ENCODE results near the gene TLR2. TPM values are rescaled to one million over a fixed set of nuclear protein-coding genes. Genes with fewer than 3 reads are reported as not detected.

The TLR2 gene
- total and polyA plus RNA-seq, 2 experiments from 2014 or later = 0.09 to 1.0 TPM

GRCh38 chr4:153652051-153652784 is 31.9 kb upstream of the TLR2 start:
- no peak for TF ChIP-seq CTCF (IDR thresholded peaks at IDR 0.05; ENCODE audit: low read depth, low read length)
- no peak for DNase-seq (ENCODE audit: low read depth in 1 of 2, low spot score in 1 of 2)
- H3K27me3 ChIP-seq = no peaks in the 10 kb centered on the region
- peaks cover 5% of the 10 kb centered on the region for H3K4me1 ChIP-seq (ENCODE audit: low read depth)
- H3K27ac ChIP-seq = no peak overlapping the region
- H3K4me3 ChIP-seq = no peak overlapping the region
- no peaks in the 10 kb centered on the region for H3K36me3 ChIP-seq
- no peaks in the 10 kb centered on the region for H3K9me3 ChIP-seq (ENCODE audit: low read depth)

GRCh38 chr4:153655002-153655541 is 29.0 kb upstream of the TLR2 start:
- Histone ChIP-seq H3K27me3 (no peaks in the 10 kb centered on the region), H3K4me1 (ENCODE audit: low read depth) (no peaks in the 10 kb centered on the region), H3K27ac (no peak overlapping the region), H3K36me3 (no peaks in the 10 kb centered on the region), H3K4me3 (no peak overlapping the region), H3K9me3 (ENCODE audit: low read depth) (no peaks in the 10 kb centered on the region)
- TF ChIP-seq CTCF (IDR thresholded peaks at IDR 0.05; ENCODE audit: low read depth, low read length) = no peak
- DNase-seq (ENCODE audit: low read depth in 1 of 2, low spot score in 1 of 2) = no peak

- H3K9me3 ChIP-seq (ENCODE audit: low read depth) = no peaks in the 10 kb centered on the region
- H3K36me3 ChIP-seq = no peaks in the 10 kb centered on the region
- no peak overlapping the region for H3K4me3 ChIP-seq
- no peaks in the 10 kb centered on the region for H3K27me3 ChIP-seq
- peak in 1 of 2 donors; percentile 73 for DNase-seq (ENCODE audit: low read depth in 1 of 2, low spot score in 1 of 2)
- no peak overlapping the region for H3K27ac ChIP-seq
- no peak for TF ChIP-seq CTCF (IDR thresholded peaks at IDR 0.05; ENCODE audit: low read depth, low read length)
- H3K4me1 ChIP-seq (ENCODE audit: low read depth) = no peaks in the 10 kb centered on the region
These were observed 28.2 kb upstream of the TLR2 start for GRCh38 chr4:153655928-153656327.

- no peak for TF ChIP-seq CTCF (IDR thresholded peaks at IDR 0.05; ENCODE audit: low read depth, low read length)
- Histone ChIP-seq H3K27ac (no peak overlapping the region), H3K4me1 (ENCODE audit: low read depth) (no peaks in the 10 kb centered on the region), H3K36me3 (no peaks in the 10 kb centered on the region), H3K4me3 (no peak overlapping the region), H3K9me3 (ENCODE audit: low read depth) (no peaks in the 10 kb centered on the region), H3K27me3 (no peaks in the 10 kb centered on the region)
- DNase-seq (ENCODE audit: low read depth in 1 of 2, low spot score in 1 of 2) = peak in 1 of 2 donors; percentile 75
These were observed 22.8 kb upstream of the TLR2 start for GRCh38 chr4:153661215-153661822.

- TF ChIP-seq CTCF (IDR thresholded peaks at IDR 0.05; ENCODE audit: low read depth, low read length) = no peak
- no peak overlapping the region for H3K4me3 ChIP-seq
- DNase-seq (ENCODE audit: low read depth in 1 of 2, low spot score in 1 of 2) = no peak
- no peak overlapping the region for H3K27ac ChIP-seq
- H3K27me3 ChIP-seq = no peaks in the 10 kb centered on the region
- no peaks in the 10 kb centered on the region for H3K36me3 ChIP-seq
- H3K9me3 ChIP-seq (ENCODE audit: low read depth) = no peaks in the 10 kb centered on the region
- no peaks in the 10 kb centered on the region for H3K4me1 ChIP-seq (ENCODE audit: low read depth)
These were observed 22.2 kb upstream of the TLR2 start for GRCh38 chr4:153661908-153662307.

All from cardiac muscle cell (in vitro differentiated cells and primary cell).